Uterus (tissue), 2 donors: ENCODE results near the gene TMEM178B.

ENCODE experiments used
- CTCF ChIP-seq, 4 experiments: fragments of 200-600 bp in 2 of 4; fragments of 450-650 bp in 2 of 4; sonication (generic) in 2 of 4; IDR thresholded peaks; one replicate each; pipeline ENCODE4 v1.5.1; 2016 to 2019; ENCODE audit warnings: antibody characterized with exemption in 4 of 4, mild to moderate bottlenecking in 2 of 4, moderate library complexity in 1 of 4
- POLR2A ChIP-seq, 2 donors: fragments of 450-650 bp; IDR thresholded peaks; one replicate each; pipeline ENCODE4 v1.6.1; 2016; ENCODE audit warnings: antibody characterized with exemption in 2 of 2, mild to moderate bottlenecking in 1 of 2, moderate library complexity in 1 of 2

DNA sequence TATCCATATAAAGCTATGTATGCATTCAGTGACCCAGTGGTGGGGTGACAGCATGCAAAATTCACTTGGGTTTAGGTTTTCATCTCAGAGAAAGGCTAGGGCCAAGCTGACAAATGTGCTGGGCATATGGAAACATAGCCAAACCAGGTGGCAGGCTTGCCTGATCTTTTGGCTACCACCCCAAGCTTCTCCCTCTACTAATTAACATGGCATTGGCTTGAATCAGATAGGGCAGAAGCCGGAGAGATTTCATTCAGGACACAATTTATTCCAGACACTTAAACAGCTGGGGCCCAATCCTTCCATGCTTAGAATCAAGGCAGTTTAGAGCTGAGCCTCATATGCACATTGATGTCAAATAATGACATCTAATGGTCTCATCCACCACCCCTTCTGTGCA, 381.9 kb downstream of the TMEM178B start:
- TF ChIP-seq POLR2A (IDR thresholded peaks at IDR 0.05) = no peak
- no peak for TF ChIP-seq CTCF (IDR thresholded peaks at IDR 0.05)
